ENCODE data around the gene MICAL3.
A peak's percentile ranks its signal among the peaks of the same experiment; 100 is the strongest.
"Not testable (repeated sequence)": the region's sequence is repeated elsewhere in the genome, so short reads cannot be mapped to it uniquely, and the experiment has no call there.

Gene MICAL3

GRCh38 chr22:18058371-18059093 lies 34.2 kb upstream of the MICAL3 start:
- DNase-seq: no peak

- peak; percentile 69 to 89 for DNase-seq
Observed at GRCh38 chr22:18057568-18058209, 33.3 kb upstream of the MICAL3 start.

DNA sequence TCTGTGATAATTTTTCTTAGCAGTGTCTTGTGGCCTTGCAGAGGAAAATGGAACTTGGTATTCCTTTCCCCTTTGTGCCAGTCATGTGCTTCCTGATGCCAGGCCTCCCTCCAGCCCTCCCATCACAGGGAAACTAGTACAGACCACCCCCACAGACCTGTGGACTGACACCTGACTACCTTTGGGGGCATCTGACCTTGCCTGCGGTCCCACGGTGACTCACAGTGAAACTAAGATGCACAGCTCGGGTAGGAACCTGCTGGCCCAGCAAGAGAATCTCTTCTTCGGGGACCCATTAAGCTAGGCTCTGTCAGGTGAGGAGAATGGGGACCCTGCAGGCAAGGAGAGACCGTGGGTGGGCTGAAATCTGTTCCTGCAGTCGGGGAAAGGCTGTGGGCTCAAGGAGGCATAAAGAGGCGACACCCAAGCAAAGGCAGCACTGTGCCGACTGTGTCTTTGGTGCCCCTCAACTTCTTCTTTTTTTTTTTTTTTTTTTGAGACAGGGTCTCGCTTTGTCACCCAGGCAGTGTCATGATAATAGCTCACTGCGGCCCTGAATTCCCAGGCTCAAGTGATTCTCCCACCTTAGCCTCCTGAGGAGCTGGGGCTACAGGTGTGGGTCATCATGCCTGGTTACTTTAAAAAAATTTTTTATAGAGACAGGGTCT lies 32.6 kb upstream of the MICAL3 start:
- DNase-seq: no peak

- peak; percentile 35 to 73 for DNase-seq
Observed at GRCh38 chr22:18056161-18056666, 31.9 kb upstream of the MICAL3 start.

DNA sequence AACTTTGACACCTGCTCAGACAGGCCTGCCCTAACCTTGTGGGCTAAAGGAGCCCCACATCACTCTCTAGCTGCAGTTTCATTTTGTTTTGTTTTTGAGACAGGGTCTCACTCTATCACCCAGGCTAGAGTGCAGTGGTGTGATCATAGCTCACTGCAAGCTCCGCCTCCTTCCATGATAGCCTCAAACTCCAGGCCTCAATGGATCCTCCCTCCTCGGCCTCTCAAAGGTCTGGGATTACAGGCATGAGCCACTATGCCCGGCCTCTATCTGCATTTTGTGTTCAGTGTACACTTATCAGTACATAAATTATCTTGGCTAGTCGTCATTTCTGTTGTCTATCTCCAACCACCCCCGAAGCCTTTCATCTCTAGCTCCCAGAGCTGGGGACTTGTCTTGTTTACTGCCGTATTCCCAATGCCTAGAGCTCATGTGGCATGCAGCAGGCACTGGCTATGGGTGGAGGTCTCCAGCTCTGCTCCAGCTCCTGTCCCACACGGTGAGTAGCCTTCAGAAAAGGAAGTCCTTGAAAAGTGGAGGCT lies 31.3 kb upstream of the MICAL3 start:
- no peak for DNase-seq

- not testable (repeated sequence) for DNase-seq
Observed at GRCh38 chr22:18053216-18053946, 29.0 kb upstream of the MICAL3 start.

- not testable (repeated sequence) for DNase-seq
Observed at GRCh38 chr22:18051113-18051512, 26.8 kb upstream of the MICAL3 start.

DNA sequence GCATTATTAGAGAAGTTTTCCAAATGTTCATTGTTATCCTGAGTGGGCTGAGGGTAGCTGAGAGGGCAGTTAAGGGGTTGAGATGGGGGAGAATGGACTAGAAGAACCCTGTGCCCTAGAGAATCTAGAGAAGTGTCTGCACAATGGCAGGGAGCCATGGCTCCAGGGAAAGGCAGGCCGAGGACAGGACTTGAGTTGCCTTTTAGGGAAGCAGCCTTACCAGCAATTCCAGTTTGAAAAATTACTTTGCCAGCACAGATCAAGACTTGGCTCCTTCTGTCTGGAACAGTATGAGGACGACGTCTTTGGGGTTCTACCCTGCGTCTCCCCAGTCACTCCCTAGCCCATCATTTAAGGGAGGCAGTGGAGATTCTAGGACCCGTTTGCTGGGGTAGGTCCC lies 25.7 kb upstream of the MICAL3 start:
- DNase-seq: no peak

- no peak for DNase-seq
Observed at GRCh38 chr22:18048441-18048898, 24.1 kb upstream of the MICAL3 start.

GRCh38 chr22:18048041-18048440 lies 23.7 kb upstream of the MICAL3 start:
- no peak for DNase-seq

- no peak for DNase-seq
Observed at GRCh38 chr22:18045794-18046193, 21.4 kb upstream of the MICAL3 start.

DNA sequence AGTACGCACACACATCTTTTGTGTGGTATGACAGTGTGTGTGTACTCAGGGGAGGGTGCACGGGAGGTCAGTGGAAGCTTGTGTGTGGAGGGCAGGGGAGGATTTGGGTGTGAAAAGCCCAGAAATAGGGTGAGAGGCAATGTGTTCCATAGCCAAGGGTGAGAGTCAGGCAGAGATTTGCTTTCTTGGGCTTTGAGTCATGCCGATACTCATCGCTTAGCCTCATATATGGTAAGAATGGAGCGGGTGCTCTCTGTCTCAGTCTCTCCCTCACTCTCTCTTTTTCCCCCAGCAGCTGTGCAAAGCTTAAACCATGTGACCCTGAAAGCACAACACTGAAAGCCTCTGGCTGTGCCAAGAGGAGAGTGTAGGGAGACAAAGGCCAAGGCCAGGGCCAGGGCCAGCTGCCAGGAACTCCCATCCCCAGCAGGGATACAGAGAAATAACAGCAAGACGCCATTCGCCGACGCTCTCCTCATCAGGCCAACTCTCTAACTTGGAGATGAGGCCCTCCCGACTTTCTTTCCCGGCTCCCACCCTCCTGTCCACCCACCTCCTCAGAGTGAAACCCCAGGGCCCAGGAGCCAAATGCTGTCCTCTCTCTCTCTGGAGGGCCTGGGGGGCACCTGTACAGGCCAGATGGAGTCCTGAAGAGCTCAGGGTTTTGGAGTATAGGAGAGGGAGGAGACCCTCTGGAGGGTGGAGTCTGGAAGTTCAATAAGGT lies 20.3 kb upstream of the MICAL3 start:
- no peak for DNase-seq

DNA sequence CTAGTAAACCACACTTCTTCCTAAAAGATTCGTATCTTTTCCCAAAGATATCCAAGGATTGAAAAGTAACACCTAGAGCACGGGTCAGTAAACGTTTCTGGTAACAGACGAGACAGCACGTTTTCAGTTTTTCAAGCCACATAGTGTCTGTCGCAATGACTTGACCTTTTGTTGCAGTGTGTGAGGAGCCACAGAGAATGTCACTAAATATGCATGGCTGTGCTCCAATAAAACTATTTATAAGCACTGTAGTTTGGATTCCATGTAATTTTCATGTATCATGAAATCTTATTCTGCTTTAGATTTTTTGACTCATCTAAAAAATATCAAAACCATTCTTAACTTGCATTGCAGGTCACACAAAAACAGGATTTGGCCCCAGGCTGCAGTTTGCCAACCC lies 18.3 kb upstream of the MICAL3 start:
- no peak for DNase-seq

GRCh38 chr22:18040898-18041297 lies 16.5 kb upstream of the MICAL3 start:
- not testable (repeated sequence) for DNase-seq

- no peak for DNase-seq
Observed at GRCh38 chr22:18035751-18036150, 11.4 kb upstream of the MICAL3 start.

GRCh38 chr22:18034076-18034475 lies 9.7 kb upstream of the MICAL3 start:
- DNase-seq: no peak

GRCh38 chr22:18033204-18033998 lies 9.0 kb upstream of the MICAL3 start:
- no peak for DNase-seq

- DNase-seq: no peak
Observed at GRCh38 chr22:18032455-18033101, 8.2 kb upstream of the MICAL3 start.

DNA sequence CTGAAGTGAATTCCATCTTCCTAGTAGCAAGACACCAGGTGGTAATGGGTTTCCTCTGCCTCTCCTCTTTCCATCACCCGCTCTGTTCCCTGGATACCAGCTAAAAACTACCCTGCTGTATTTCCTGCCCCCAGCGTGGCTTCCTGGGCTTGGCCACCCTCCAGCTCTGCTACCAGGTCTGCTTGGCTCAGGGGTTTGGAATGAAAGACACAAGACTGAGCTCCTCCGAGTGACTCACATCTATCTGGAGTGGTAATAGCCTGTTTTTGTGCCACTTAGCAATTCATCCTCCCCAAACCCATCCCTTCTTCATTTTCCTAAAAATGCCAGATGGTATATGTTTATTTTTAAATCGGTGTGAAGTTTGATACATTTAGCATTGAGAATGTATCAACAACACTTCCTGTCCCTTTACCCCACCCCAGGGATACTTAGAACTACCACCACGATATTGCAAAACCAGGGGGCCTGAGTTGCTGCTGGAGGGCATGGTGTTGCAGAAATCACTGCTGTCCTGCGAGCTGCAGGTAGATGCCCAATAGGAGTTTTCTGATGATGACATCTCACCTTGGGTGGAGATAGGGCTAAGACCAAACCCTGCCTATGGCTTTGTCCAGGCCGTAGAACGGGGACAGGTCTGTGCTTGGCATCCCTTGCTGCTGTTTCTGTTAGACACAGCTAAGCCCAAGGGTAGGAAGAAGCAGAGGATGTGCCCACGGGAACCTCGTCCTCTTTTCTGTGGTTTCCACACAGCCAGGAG lies 7.5 kb upstream of the MICAL3 start:
- no peak for DNase-seq
